Spleen (tissue), 7 donors: ENCODE results near the gene FLRT1.

ENCODE experiments used
- POLR2AphosphoS5 ChIP-seq, 3 donors: sonication (generic); formaldehyde crosslinking; IDR thresholded peaks; one replicate each; pipeline ENCODE4 v1.5.1; 2017; ENCODE audit warnings: antibody characterized with exemption in 3 of 3
- TF ChIP-seq, protein P1 (sequence below), 11 experiments: fragments of 200-600 bp in 7 of 11; fragments of 450-650 bp in 4 of 11; sonication (generic) in 4 of 11; IDR thresholded peaks in 8 of 11; conservative IDR thresholded peaks in 3 of 11; 1 replicate in 7 of 11; 2 replicates in 4 of 11; pipeline versions ENCODE4 v1.4.0 to v1.8.0; 2016 to 2021; ENCODE audit warnings: antibody characterized with exemption in 11 of 11, inconsistent platforms in 4 of 11, mild to moderate bottlenecking in 1 of 11
- donor health status: DM: no; HTN: no; CAD: no; lungs with moderate emphysema.
- donor health status: DM: no; HTN: no; CAD: no.
- donor health status: DM: no; HTN: no; CAD: no.

DNA sequence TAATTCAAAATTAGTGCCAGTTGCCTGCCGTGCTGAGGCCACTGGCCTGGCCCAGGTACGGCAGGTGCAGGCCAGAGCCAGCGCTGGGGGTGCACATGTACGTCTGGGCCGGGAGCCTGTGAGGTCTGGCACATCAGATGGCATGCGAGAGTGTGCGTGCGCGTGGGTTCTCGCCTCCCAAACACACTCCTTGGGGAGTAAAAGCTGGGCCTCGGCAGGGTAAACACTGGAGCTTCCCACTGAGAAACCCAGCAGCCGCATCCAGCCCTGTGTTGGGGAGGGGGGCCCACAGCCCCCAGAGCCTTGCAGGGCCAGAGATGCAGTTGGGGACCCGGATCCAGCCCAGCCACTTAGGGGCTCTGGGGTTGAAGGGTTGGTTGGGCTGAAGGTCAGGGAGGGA is 37.8 kb downstream of the FLRT1 start:
- no peak for TF ChIP-seq POLR2AphosphoS5 (IDR thresholded peaks at IDR 0.05)
- TF ChIP-seq, protein P1, sequence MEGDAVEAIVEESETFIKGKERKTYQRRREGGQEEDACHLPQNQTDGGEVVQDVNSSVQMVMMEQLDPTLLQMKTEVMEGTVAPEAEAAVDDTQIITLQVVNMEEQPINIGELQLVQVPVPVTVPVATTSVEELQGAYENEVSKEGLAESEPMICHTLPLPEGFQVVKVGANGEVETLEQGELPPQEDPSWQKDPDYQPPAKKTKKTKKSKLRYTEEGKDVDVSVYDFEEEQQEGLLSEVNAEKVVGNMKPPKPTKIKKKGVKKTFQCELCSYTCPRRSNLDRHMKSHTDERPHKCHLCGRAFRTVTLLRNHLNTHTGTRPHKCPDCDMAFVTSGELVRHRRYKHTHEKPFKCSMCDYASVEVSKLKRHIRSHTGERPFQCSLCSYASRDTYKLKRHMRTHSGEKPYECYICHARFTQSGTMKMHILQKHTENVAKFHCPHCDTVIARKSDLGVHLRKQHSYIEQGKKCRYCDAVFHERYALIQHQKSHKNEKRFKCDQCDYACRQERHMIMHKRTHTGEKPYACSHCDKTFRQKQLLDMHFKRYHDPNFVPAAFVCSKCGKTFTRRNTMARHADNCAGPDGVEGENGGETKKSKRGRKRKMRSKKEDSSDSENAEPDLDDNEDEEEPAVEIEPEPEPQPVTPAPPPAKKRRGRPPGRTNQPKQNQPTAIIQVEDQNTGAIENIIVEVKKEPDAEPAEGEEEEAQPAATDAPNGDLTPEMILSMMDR (IDR thresholded peaks at IDR 0.05 in 8 of 11, conservative IDR thresholded peaks at IDR 0.05 in 3 of 11) = no peak
